Coronary artery (tissue), 2 donors: ENCODE results near the gene PFKFB3.
"Not testable (repeated sequence)": the region's sequence is repeated elsewhere in the genome, so short reads cannot be mapped to it uniquely, and the experiment has no call there.

ENCODE experiments used
- DNase-seq: peaks from one replicate; pipeline ENCODE4 v3.0.0-alpha.2; 2017; ENCODE audit warnings: low spot score
- H3K27ac ChIP-seq, 2 donors: fragments of 200-600 bp; sonication (generic); one replicate each; pipeline ENCODE4 v1.5.1; 2016 to 2019
- H3K4me3 ChIP-seq: fragments of 200-600 bp; sonication (generic); 2 replicates; pipeline ENCODE4 v1.5.1; 2016; ENCODE audit warnings: mild to moderate bottlenecking, moderate library complexity
- TF ChIP-seq, protein P1 (sequence below): fragments of 200-600 bp; sonication (generic); IDR thresholded peaks from one replicate; pipeline ENCODE4 v1.5.1; 2019; ENCODE audit warnings: antibody characterized with exemption

PFKFB3 gene

DNA sequence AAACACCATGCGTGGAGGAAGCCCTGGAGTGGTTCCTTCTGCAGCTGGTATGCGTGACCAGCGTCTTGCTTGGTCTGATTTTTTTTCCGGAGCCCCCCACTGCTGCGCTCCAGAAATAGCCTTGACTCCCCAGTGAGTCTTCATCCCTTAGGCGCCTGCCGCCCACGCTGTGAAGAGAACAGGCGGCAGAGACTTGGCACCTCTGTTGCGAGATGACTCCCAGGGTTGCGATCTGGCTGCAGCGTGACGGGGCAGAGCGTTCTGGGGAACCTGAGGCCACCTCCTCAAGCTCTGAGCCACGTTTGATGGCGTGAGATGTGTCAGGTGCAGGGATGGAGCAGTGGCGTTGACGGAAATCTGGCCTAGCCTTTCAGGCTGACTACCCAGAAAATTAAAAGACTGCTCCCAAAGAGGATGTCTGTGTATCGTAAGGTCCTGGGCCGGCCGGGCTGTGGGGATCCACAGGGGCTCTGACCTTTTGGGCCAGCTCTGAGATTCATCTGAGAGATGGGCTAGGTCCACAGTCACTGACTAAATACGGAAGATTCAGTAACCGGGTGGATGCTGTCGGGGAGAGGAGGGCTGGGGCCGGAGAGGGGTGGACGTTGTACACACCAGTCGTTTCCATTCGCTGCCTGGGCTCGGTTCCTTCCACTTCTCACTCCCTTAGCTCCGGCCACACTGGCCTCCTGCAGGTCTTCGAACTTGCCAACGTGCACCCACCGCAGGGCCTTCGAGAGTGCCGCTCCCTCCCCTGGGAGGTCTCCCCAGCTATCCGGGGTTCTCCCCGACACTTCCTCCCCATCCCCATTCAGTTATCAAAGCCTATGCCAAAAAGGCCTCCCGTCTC, 33.8 kb downstream of the PFKFB3 start:
- no peak overlapping the region for H3K4me3 ChIP-seq
- no peak for DNase-seq
- TF ChIP-seq, protein P1, sequence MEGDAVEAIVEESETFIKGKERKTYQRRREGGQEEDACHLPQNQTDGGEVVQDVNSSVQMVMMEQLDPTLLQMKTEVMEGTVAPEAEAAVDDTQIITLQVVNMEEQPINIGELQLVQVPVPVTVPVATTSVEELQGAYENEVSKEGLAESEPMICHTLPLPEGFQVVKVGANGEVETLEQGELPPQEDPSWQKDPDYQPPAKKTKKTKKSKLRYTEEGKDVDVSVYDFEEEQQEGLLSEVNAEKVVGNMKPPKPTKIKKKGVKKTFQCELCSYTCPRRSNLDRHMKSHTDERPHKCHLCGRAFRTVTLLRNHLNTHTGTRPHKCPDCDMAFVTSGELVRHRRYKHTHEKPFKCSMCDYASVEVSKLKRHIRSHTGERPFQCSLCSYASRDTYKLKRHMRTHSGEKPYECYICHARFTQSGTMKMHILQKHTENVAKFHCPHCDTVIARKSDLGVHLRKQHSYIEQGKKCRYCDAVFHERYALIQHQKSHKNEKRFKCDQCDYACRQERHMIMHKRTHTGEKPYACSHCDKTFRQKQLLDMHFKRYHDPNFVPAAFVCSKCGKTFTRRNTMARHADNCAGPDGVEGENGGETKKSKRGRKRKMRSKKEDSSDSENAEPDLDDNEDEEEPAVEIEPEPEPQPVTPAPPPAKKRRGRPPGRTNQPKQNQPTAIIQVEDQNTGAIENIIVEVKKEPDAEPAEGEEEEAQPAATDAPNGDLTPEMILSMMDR: no peak
- no peak overlapping the region for H3K27ac ChIP-seq

DNA sequence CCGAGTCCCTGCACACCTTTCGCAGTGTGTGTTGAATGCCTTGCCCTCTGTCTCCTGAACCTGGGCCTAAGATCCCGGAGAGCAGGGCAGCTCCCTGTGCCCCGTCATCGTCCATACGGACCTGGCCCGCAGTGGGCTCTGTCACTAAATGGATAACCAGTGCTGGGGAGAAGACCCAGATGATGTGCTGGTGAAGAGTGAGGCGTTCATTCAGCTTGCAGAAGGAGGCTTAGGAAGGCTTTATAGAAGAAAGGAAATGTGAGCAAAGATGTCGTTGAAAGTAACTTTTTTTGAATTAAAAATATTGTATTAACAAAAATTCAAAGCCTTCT, 34.4 kb downstream of the PFKFB3 start:
- TF ChIP-seq, protein P1: no peak
- no peak for DNase-seq
- no peak overlapping the region for H3K4me3 ChIP-seq

DNA sequence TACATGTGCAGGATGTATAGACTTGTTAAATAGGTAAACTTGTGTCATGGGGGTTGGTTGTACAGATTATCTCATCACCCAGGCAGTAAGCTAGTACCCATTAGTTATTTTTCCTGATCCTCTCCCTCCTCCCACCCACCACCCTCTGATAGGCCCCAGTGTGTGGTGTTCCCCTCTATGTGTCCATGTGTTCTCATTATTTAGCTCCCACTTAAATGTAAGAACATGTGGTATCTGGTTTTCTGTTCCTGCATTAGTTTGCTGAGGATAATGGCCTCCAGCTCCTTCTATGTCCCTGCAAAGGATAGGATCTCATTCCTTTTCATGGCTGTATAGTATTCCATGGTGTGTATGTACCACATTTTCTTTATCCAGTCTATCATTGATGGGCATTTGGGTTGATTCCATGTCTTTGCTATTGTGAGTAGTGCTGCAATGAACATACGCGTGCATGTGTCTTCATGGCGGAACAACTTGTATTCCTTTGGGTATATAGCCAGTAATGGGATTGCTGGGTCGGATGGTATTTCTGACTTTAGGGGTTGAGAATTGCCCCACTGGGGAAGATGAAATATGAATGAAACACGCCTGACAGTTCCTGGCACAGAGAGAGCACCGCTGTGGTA, 36.0 kb downstream of the PFKFB3 start:
- H3K27ac ChIP-seq: peak overlapping the region in 1 of 2 donors; percentile 35
- DNase-seq, H3K4me3 ChIP-seq: not testable (repeated sequence)

More for the DNA sequence above, 34.4 kb downstream of the PFKFB3 start:
- H3K27ac ChIP-seq: no peak overlapping the region

DNA sequence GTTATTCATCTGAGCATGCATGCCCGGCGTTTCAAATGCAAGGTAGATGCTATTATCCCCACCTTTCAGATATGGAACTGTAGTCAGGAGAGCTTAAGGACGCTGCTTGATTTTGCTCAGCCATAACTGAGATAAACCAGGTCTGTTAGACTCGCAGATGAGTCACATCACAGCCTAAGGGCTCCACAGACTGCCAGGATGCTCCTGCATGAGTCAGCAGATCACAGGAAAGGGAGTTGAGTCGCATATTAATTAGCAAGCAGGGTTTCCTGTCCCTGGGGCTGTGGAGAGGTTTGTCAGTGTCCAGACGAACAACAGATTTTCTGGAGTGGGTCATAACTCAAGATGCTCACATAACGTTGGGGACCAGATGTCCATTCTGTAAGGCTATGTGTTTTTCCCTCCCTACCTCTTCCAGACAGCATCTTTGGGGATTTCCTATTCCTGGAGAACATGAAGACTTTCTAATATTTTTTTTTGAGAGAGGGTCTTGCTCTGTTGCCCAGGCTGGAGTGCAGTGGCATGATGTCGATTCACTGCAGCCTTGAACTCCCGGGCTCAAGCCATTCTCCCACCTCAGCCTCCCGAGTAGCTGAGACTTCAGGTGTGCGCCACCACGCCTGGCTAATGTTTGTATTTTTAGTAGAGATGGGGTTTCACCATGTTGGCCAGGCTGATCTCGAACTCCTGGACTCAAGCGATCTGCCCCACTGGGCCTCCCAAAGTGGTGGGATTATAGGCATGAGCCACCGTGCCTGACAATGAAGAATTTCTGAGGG, 36.7 kb downstream of the PFKFB3 start:
- Histone ChIP-seq H3K4me3 (no peak overlapping the region), H3K27ac (peak overlapping the region in 1 of 2 donors; percentile 35)
- TF ChIP-seq, protein P1: no peak
- DNase-seq: no peak

DNA sequence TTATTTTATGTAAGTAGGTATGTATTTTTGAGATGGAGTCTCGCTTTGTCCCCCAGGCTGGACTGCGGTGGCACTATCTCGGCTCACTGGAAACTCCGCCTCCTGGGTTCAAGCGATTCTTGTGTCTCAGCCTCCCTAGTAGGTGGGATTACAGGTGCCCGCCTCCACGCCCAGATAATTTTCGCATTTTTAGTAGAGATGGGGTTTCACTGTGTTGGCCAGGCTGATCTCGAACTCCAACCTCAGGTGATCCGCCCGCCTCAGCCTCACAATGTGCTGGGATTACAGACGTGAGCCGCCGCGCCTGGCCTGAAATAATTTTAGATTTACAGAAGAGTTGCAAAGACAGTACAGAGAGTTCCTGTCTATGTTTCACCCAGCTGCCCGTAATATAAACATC, 37.5 kb downstream of the PFKFB3 start:
- H3K27ac ChIP-seq: no peak overlapping the region
- H3K4me3 ChIP-seq: no peak overlapping the region
- TF ChIP-seq, protein P1: no peak
- no peak for DNase-seq

DNA sequence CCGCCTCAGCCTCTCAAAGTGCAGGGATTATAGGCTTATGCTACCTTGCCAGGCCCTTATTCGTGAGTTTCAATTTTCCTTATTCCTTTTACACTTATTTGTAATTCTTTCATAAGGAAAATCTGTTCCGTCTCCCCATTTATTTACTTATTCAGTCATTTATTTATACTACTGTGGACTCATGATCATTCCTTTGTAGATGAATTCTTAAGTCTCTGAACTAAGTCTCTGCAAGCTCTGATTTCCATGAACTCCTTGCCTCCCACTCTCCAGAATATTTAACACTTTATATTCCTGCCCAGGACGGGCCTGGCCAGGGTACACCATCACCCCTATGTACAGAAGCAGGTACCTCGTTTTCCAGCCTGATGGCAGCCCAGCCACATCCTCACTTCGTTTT, 39.4 kb downstream of the PFKFB3 start:
- Histone ChIP-seq H3K4me3 (no peak overlapping the region), H3K27ac (no peak overlapping the region)
- no peak for DNase-seq
- TF ChIP-seq, protein P1: no peak

DNA sequence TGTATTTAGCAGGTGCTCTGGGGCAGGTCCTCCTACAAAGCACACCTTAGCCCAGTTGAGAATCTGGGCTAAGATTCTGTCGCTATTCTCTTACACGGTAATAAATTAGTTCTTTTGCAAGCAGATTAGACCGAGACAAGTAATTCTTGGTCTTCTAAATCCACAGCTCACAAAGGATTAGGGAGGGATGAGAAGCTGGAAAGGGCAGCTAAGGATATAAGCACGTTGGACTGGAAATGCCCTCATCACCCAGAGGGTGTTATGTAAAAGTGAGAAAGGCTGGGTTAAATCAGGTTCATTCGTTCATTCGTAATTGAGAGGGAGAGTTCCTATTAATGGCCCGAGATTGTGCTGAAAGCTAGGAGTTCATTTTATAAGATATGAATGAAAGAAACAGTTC, 41.8 kb downstream of the PFKFB3 start:
- TF ChIP-seq, protein P1: no peak
- no peak for DNase-seq
- no peak overlapping the region for H3K4me3 ChIP-seq
- H3K27ac ChIP-seq: no peak overlapping the region
